ENCODE measurements around the gene RAB35.

RAB35 gene

DNA sequence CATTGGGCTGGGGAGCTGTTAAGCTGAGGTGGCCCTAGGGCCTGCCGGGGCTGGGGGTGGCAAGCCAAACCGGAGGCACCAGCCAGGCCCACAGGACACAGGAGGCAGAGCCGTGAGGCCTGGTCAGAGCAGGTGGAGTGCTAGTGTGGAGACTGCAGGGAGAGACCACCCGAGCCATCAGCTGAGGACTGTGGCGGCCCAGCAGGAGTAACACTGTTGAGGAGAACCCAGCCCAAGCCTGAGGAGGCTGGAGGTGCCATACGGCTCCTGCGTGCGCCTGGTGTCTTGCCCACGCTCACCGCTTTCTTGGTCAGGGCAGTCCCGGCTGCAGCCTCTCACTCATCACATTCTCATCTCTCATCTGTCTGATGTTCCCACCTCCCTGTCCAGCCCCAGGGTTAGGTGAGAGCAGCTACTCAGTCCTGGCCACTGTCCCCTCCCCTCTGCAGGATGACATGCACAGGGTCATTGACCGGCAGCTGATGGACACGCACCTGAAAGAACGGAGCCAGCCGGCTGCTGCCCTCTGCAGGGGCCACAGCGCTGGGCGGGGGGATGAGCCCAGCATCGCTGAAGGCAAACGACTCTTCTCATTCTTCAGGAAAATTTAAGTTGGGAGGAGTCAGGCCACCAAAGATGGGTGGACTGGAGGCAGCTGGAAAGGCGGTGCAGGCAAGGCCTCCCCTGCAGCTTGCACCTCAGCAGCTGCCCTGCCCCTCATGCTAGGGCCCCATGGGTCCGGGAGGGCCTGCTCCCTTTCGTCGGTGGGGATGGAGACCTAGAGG is 23.8 kb downstream of the RAB35 start:
- Histone ChIP-seq H3K4me1 (ENCODE audit: control insufficient read depth, low read length) (peaks cover 8% of the 10 kb centered on the region), H3K9me2 (replicated peaks; ENCODE audit: control insufficient read depth, low read length) (no peaks in the 10 kb centered on the region), H3K36me3 (ENCODE audit: control insufficient read depth, low read length) (peaks cover 38% of the 10 kb centered on the region), H4K20me1 (ENCODE audit: control insufficient read depth, insufficient read depth, low read depth, low read length) (no peaks in the 10 kb centered on the region), H3K4me3 (ENCODE audit: low read length) (no peak overlapping the region), H3K9me3 (ENCODE audit: control insufficient read depth, insufficient read depth, low read length) (no peaks in the 10 kb centered on the region), H3F3A (ENCODE audit: control insufficient read depth, insufficient read depth) (peaks cover 4% of the 10 kb centered on the region), H3K4me2 (ENCODE audit: low read length) (no peak overlapping the region), H3K79me2 (ENCODE audit: control insufficient read depth, low read length) (no peaks in the 10 kb centered on the region), H3K27ac (ENCODE audit: low read depth, low read length) (no peak overlapping the region), H3K27me3 (ENCODE audit: control insufficient read depth, low read length) (no peaks in the 10 kb centered on the region)
- TF ChIP-seq, protein P1, sequence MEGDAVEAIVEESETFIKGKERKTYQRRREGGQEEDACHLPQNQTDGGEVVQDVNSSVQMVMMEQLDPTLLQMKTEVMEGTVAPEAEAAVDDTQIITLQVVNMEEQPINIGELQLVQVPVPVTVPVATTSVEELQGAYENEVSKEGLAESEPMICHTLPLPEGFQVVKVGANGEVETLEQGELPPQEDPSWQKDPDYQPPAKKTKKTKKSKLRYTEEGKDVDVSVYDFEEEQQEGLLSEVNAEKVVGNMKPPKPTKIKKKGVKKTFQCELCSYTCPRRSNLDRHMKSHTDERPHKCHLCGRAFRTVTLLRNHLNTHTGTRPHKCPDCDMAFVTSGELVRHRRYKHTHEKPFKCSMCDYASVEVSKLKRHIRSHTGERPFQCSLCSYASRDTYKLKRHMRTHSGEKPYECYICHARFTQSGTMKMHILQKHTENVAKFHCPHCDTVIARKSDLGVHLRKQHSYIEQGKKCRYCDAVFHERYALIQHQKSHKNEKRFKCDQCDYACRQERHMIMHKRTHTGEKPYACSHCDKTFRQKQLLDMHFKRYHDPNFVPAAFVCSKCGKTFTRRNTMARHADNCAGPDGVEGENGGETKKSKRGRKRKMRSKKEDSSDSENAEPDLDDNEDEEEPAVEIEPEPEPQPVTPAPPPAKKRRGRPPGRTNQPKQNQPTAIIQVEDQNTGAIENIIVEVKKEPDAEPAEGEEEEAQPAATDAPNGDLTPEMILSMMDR (IDR thresholded peaks at IDR 0.05; ENCODE audit: low read depth, low read length, poor library complexity, severe bottlenecking) = no peak
- TF ChIP-seq EZH2phosphoT487 (IDR thresholded peaks at IDR 0.05; ENCODE audit: borderline replicate concordance, low read length) = no peak

DNA sequence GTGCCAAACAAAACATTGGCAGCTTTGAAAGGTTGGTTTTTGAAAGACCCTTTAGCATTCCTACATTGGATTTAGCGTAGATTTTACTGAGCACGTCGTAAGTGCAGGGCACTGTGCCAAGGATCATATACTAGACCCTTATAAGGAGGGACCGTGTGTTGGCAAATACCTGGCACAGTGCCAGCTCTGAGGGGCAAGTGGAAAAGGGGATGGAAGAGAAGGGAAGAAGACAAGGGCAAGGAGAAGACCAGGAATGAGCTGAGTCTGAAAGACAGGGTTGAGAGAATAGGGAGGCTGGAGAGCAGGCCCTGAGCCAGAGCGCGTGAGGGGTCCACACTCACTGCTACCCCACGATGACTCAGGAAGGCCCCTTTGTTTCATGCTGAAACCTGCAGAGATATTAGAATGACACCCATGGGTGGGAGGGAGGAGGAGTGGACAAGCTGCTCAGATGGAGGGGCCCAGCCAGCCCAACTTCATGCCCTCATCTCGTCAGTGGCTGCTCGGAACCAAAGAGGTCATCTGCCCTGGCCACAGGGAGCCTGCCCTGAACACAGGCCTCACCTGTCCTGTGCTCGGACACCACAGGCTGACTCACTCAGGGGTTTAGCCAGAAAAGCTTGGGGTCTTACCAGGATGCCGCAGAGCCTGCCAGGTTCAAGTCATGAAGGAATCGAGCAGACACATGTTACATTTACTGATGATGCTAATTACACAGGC is 25.0 kb downstream of the RAB35 start:
- no peaks in the 10 kb centered on the region for H3K9me3 ChIP-seq (ENCODE audit: control insufficient read depth, insufficient read depth, low read length)
- no peak overlapping the region for H3K4me2 ChIP-seq (ENCODE audit: low read length)
- no peaks in the 10 kb centered on the region for H3K27me3 ChIP-seq (ENCODE audit: control insufficient read depth, low read length)
- H3K79me2 ChIP-seq (ENCODE audit: control insufficient read depth, low read length) = no peaks in the 10 kb centered on the region
- peaks cover 10% of the 10 kb centered on the region for H3F3A ChIP-seq (ENCODE audit: control insufficient read depth, insufficient read depth)
- no peak overlapping the region for H3K4me3 ChIP-seq (ENCODE audit: low read length)
- no peaks in the 10 kb centered on the region for H3K9me2 ChIP-seq (replicated peaks; ENCODE audit: control insufficient read depth, low read length)
- H3K4me1 ChIP-seq (ENCODE audit: control insufficient read depth, low read length) = peaks cover 17% of the 10 kb centered on the region
- no peak overlapping the region for H3K27ac ChIP-seq (ENCODE audit: low read depth, low read length)
- no peaks in the 10 kb centered on the region for H4K20me1 ChIP-seq (ENCODE audit: control insufficient read depth, insufficient read depth, low read depth, low read length)
- TF ChIP-seq, protein P1 (IDR thresholded peaks at IDR 0.05; ENCODE audit: low read depth, low read length, poor library complexity, severe bottlenecking) = no peak
- no peak for TF ChIP-seq EZH2phosphoT487 (IDR thresholded peaks at IDR 0.05; ENCODE audit: borderline replicate concordance, low read length)
- H3K36me3 ChIP-seq (ENCODE audit: control insufficient read depth, low read length) = peaks cover 30% of the 10 kb centered on the region

DNA sequence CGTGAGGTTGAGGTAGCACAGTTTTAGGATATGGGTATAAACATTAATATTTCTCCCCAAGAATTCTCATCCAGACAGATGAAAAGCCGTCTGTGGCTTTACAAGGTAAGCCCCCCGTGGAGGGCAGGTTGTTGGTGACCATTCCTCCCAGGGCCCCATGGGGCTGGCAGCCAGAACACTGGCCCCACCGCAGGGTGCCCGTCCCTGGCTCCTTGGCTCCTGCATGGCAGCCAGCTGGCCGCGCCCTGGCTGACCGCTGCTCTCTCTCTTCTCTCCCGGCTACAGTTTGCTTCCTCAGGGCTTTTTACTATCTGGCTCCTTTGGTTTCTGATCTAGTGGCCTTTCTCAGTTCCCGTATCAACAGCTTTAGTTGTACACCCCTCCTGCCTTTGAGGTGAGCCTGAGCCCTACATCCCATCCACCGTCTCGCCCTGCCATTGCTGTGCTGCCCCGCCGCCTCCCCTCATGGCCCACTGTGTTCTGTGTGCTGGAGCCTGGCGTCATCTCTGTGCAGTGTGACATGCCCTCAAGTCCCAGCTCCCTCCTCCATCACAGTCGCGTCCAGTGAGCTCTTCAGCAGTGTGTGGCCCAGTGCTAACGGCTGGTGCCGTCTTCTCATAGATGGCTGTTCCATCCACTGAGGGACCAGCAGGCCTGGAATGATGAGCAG is 25.8 kb downstream of the RAB35 start:
- H3K27ac ChIP-seq (ENCODE audit: low read depth, low read length) = no peak overlapping the region
- H4K20me1 ChIP-seq (ENCODE audit: control insufficient read depth, insufficient read depth, low read depth, low read length) = no peaks in the 10 kb centered on the region

More for the DNA sequence above, 25.8 kb downstream of the RAB35 start:
- Histone ChIP-seq H3K27me3 (ENCODE audit: control insufficient read depth, low read length) (no peaks in the 10 kb centered on the region), H3K79me2 (ENCODE audit: control insufficient read depth, low read length) (no peaks in the 10 kb centered on the region), H3K4me3 (ENCODE audit: low read length) (no peak overlapping the region), H3K36me3 (ENCODE audit: control insufficient read depth, low read length) (peaks cover 22% of the 10 kb centered on the region), H3K9me2 (replicated peaks; ENCODE audit: control insufficient read depth, low read length) (no peaks in the 10 kb centered on the region), H3F3A (ENCODE audit: control insufficient read depth, insufficient read depth) (peaks cover 10% of the 10 kb centered on the region), H3K4me1 (ENCODE audit: control insufficient read depth, low read length) (peaks cover 25% of the 10 kb centered on the region), H3K4me2 (ENCODE audit: low read length) (no peak overlapping the region), H3K9me3 (ENCODE audit: control insufficient read depth, insufficient read depth, low read length) (no peaks in the 10 kb centered on the region)
- TF ChIP-seq, protein P1 (IDR thresholded peaks at IDR 0.05; ENCODE audit: low read depth, low read length, poor library complexity, severe bottlenecking) = no peak
- TF ChIP-seq EZH2phosphoT487 (IDR thresholded peaks at IDR 0.05; ENCODE audit: borderline replicate concordance, low read length) = no peak
